ENCODE measurements around the gene DIP2C.

The DIP2C gene

GRCh38 chr10:672203-672602, 17.3 kb downstream of the DIP2C start:
- TF ChIP-seq, protein P1, sequence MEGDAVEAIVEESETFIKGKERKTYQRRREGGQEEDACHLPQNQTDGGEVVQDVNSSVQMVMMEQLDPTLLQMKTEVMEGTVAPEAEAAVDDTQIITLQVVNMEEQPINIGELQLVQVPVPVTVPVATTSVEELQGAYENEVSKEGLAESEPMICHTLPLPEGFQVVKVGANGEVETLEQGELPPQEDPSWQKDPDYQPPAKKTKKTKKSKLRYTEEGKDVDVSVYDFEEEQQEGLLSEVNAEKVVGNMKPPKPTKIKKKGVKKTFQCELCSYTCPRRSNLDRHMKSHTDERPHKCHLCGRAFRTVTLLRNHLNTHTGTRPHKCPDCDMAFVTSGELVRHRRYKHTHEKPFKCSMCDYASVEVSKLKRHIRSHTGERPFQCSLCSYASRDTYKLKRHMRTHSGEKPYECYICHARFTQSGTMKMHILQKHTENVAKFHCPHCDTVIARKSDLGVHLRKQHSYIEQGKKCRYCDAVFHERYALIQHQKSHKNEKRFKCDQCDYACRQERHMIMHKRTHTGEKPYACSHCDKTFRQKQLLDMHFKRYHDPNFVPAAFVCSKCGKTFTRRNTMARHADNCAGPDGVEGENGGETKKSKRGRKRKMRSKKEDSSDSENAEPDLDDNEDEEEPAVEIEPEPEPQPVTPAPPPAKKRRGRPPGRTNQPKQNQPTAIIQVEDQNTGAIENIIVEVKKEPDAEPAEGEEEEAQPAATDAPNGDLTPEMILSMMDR (IDR thresholded peaks at IDR 0.05; ENCODE audit: extremely low read depth, insufficient read depth, missing control alignments) = no peak
- DNase-seq (ENCODE audit: low spot score) = no peak
- in situ Hi-C loops (cut with MboI; ENCODE audit: low pct_unique_long_range_greater_than_20kb, low sequenced_read_pairs, unreplicated experiment) = no loop called here

DNA sequence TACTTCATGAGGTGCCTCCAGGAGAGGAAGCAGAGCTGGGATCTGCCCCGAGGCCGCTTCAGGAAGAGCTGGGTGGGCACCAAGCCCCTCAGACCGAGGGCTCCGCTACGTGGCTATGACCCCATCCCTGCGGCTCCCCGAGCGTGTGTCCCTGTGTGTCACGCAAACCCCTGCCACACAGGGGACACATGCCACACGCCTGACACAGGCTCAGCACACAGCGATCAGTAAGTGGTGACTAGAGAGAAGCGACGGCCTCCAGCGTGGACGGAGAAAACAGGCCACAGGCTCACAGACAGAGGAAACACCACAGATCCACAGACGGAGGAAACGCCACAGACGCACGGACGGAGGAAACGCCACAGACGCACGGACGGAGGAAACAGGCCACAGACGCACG, 18.5 kb downstream of the DIP2C start:
- no peak for DNase-seq (ENCODE audit: low spot score)
- in situ Hi-C loops (cut with MboI; ENCODE audit: low pct_unique_long_range_greater_than_20kb, low sequenced_read_pairs, unreplicated experiment) = no loop called here
- TF ChIP-seq, protein P1 (IDR thresholded peaks at IDR 0.05; ENCODE audit: extremely low read depth, insufficient read depth, missing control alignments) = no peak

GRCh38 chr10:670038-670437, 19.4 kb downstream of the DIP2C start:
- in situ Hi-C loops (cut with MboI; ENCODE audit: low pct_unique_long_range_greater_than_20kb, low sequenced_read_pairs, unreplicated experiment) = no loop called here
- DNase-seq (ENCODE audit: low spot score) = no peak
- TF ChIP-seq, protein P1 (IDR thresholded peaks at IDR 0.05; ENCODE audit: extremely low read depth, insufficient read depth, missing control alignments) = no peak

GRCh38 chr10:668786-669485, 20.5 kb downstream of the DIP2C start:
- in situ Hi-C loops (cut with MboI; ENCODE audit: low pct_unique_long_range_greater_than_20kb, low sequenced_read_pairs, unreplicated experiment) = no loop called here
- TF ChIP-seq, protein P1 (IDR thresholded peaks at IDR 0.05; ENCODE audit: extremely low read depth, insufficient read depth, missing control alignments) = no peak
- no peak for DNase-seq (ENCODE audit: low spot score)

- in situ Hi-C loops (cut with MboI; ENCODE audit: low pct_unique_long_range_greater_than_20kb, low sequenced_read_pairs, unreplicated experiment) = no loop called here
- TF ChIP-seq, protein P1 (IDR thresholded peaks at IDR 0.05; ENCODE audit: extremely low read depth, insufficient read depth, missing control alignments) = no peak
- no peak for DNase-seq (ENCODE audit: low spot score)
Observed at GRCh38 chr10:667602-668143, 21.8 kb downstream of the DIP2C start.

DNA sequence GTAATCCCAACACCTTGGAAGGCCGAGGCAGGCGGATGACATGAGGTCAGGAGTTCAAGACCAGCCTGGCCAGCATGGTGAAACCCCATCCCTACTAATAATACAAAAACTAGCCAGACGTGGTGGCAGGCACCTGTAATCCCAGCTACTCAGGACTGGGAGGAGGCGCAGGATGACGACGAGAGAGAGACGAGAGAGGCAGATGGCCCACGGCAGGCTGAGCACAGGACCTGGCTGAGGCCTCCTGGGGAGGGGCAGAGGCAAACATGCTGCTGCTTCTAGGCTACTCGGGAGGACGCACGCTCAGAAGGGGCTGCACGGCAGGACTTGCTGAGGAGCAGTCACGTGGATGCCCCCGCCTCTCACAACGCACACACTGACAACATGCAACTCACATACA, 22.4 kb downstream of the DIP2C start:
- DNase-seq (ENCODE audit: low spot score) = no peak
- in situ Hi-C loops (cut with MboI; ENCODE audit: low pct_unique_long_range_greater_than_20kb, low sequenced_read_pairs, unreplicated experiment) = no loop called here
- TF ChIP-seq, protein P1 (IDR thresholded peaks at IDR 0.05; ENCODE audit: extremely low read depth, insufficient read depth, missing control alignments) = no peak
